ENCODE results near the gene MLLT3. TPM values are rescaled to one million over a fixed set of nuclear protein-coding genes. Genes with fewer than 3 reads are reported as not detected.

MLLT3 gene
- total RNA-seq, 1 donor from 2014 or later: 39.1 TPM

- H3K27ac ChIP-seq: no peak overlapping the region
- no peak overlapping the region for H3K4me3 Mint-ChIP-seq
- no peaks in the 10 kb centered on the region for H3K4me1 ChIP-seq
- no peak overlapping the region for H3K9ac ChIP-seq
- no peaks in the 10 kb centered on the region for H3K27me3 Mint-ChIP-seq (ENCODE audit: insufficient read depth, low read depth)
- H3F3A ChIP-seq (ENCODE audit: low read depth): no peaks in the 10 kb centered on the region
- H3K9me3 ChIP-seq (ENCODE audit: low read depth): no peaks in the 10 kb centered on the region
- DNase-seq (ENCODE audit: low spot score): no peak
- H3K36me3 ChIP-seq: no peaks in the 10 kb centered on the region
- H3K9me3 Mint-ChIP-seq: peaks cover 10% of the 10 kb centered on the region
- H2AFZ ChIP-seq (replicated peaks): no peak overlapping the region
- TF ChIP-seq EZH2phosphoT487 (IDR thresholded peaks at IDR 0.05) (no peak), CTCF (IDR thresholded peaks at IDR 0.05) (no peak), EZH2 (IDR thresholded peaks at IDR 0.05) (no peak)
- no peak overlapping the region for H3K4me2 ChIP-seq
- no peaks in the 10 kb centered on the region for H3K79me2 ChIP-seq (ENCODE audit: low read depth)
- H3K4me1 Mint-ChIP-seq: peaks cover 3% of the 10 kb centered on the region
- no peaks in the 10 kb centered on the region for H3K27me3 ChIP-seq
- no peak overlapping the region for H3K4me3 ChIP-seq
- no peak overlapping the region for H3K27ac Mint-ChIP-seq
- peaks cover 8% of the 10 kb centered on the region for H3K36me3 Mint-ChIP-seq
- no peaks in the 10 kb centered on the region for H4K20me1 ChIP-seq (ENCODE audit: low read depth)
Observed at GRCh38 chr9:20506099-20506900, 116.0 kb downstream of the MLLT3 start.

- Mint-ChIP-seq H3K27me3 (ENCODE audit: insufficient read depth, low read depth) (no peaks in the 10 kb centered on the region), H3K27ac (no peak overlapping the region)
- no peaks in the 10 kb centered on the region for H4K20me1 ChIP-seq (ENCODE audit: low read depth)
Observed at GRCh38 chr9:20505574-20505973, 116.7 kb downstream of the MLLT3 start.

GRCh38 chr9:20504930-20505329 lies 117.4 kb downstream of the MLLT3 start:
- no peak for TF ChIP-seq EZH2 (IDR thresholded peaks at IDR 0.05)
- TF ChIP-seq EZH2phosphoT487 (IDR thresholded peaks at IDR 0.05): no peak
- no peak for TF ChIP-seq CTCF (IDR thresholded peaks at IDR 0.05)
- no peak overlapping the region for H2AFZ ChIP-seq (replicated peaks)
- no peak overlapping the region for H3K4me2 ChIP-seq
- H3K9me3 ChIP-seq (ENCODE audit: low read depth): no peaks in the 10 kb centered on the region
- H3K4me3 ChIP-seq: no peak overlapping the region
- H3K9ac ChIP-seq: no peak overlapping the region
- no peak for DNase-seq (ENCODE audit: low spot score)
- Mint-ChIP-seq H3K4me1 (peaks cover 3% of the 10 kb centered on the region), H3K4me3 (no peak overlapping the region), H3K36me3 (peaks cover 15% of the 10 kb centered on the region), H3K27ac (no peak overlapping the region), H3K27me3 (ENCODE audit: insufficient read depth, low read depth) (no peaks in the 10 kb centered on the region), H3K9me3 (peaks cover 7% of the 10 kb centered on the region)
- H3F3A ChIP-seq (ENCODE audit: low read depth): no peaks in the 10 kb centered on the region
- no peaks in the 10 kb centered on the region for H4K20me1 ChIP-seq (ENCODE audit: low read depth)
- no peaks in the 10 kb centered on the region for H3K4me1 ChIP-seq
- no peaks in the 10 kb centered on the region for H3K27me3 ChIP-seq
- no peak overlapping the region for H3K27ac ChIP-seq
- no peaks in the 10 kb centered on the region for H3K79me2 ChIP-seq (ENCODE audit: low read depth)
- H3K36me3 ChIP-seq: no peaks in the 10 kb centered on the region

More at GRCh38 chr9:20505574-20505973, 116.7 kb downstream of the MLLT3 start:
- H3K4me2 ChIP-seq: no peak overlapping the region
- TF ChIP-seq CTCF (IDR thresholded peaks at IDR 0.05) (no peak), EZH2phosphoT487 (IDR thresholded peaks at IDR 0.05) (no peak), EZH2 (IDR thresholded peaks at IDR 0.05) (no peak)
- no peak overlapping the region for H2AFZ ChIP-seq (replicated peaks)
- no peaks in the 10 kb centered on the region for H3K4me1 ChIP-seq
- Mint-ChIP-seq H3K4me1 (peaks cover 3% of the 10 kb centered on the region), H3K9me3 (peaks cover 8% of the 10 kb centered on the region), H3K4me3 (no peak overlapping the region), H3K36me3 (peaks cover 14% of the 10 kb centered on the region)
- no peaks in the 10 kb centered on the region for H3K79me2 ChIP-seq (ENCODE audit: low read depth)
- DNase-seq (ENCODE audit: low spot score): no peak
- no peak overlapping the region for H3K9ac ChIP-seq
- H3K27ac ChIP-seq: no peak overlapping the region
- H3F3A ChIP-seq (ENCODE audit: low read depth): no peaks in the 10 kb centered on the region
- no peak overlapping the region for H3K4me3 ChIP-seq
- H3K27me3 ChIP-seq: no peaks in the 10 kb centered on the region
- no peaks in the 10 kb centered on the region for H3K9me3 ChIP-seq (ENCODE audit: low read depth)
- H3K36me3 ChIP-seq: no peaks in the 10 kb centered on the region
